NOMO-1 treated with DMSO at 0.1 percent for 48 hours (cell line): ENCODE measurements around the gene TLE7.
A peak's percentile ranks its signal among the peaks of the same experiment; 100 is the strongest.

Experiments
- DNase-seq: peaks from one replicate; lab custom pipeline; 2025; ENCODE audit not compliant: unreplicated experiment; lab: John Stamatoyannopoulos, UW

The TLE7 gene

DNA sequence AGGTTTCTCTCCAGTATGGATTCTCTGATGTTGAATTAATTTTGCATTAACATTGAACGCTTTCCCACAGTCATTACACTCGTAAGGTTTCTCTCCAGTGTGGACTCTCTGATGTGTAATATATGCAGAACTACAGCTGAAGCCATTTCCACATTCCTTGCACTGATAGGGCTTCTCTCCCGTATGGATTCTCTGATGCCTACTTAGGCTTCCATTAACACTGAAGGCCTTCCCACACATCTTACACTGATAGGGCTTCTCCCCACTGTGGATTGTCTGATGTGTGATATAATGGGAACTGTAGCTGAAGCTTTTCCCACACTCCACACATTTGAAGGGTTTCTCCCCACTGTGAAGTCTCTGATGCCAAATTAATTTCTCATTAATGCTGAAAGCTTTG is 7.2 kb upstream of the TLE7 start:
- no peak for DNase-seq

DNA sequence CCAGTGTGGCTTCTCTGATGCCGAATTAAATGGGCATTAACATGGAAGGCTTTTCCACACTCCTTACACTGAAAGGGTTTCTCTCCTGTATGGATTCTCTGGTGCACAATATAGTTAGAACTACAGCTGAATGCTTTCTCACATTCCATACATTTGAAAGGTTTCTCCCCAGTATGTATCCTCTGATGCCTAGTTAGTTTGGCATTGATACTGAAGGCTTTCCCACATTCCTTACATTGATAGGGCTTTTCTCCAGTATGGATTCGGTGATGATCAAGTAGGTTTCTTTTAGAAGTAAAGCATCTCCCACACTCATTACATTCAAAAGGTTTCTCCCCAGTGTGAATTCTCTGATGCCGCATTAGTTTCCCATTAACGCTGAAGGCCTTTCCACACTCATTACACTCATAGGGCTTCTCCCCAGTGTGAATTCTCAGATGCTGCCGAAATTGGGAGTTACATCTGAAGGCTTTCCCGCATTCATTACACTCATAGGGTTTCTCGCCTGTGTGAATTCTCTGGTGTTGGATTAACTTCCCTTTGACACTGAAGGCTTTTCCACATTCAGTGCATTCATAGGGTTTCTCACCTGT is 6.5 kb upstream of the TLE7 start:
- no peak for DNase-seq

DNA sequence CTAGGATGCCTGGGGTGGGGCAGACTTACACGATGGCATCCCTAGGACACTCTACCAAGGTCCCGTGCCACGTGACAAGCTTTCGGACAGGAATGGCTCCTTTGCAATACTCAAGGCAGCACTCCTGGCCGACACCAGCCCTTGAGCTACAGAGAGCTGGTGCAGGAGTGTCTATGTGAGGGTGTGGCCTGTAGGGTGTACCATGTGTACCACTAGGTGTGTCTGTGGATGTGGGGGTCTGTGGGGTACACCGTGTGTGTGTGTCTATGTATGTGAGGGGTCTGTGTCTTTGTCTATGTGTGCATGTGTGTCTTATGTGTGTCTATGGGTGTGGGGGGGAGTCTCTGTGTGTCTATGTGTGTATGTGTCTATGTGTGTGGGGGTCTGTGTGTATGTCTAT is 1.9 kb upstream of the TLE7 start:
- no peak for DNase-seq

DNA sequence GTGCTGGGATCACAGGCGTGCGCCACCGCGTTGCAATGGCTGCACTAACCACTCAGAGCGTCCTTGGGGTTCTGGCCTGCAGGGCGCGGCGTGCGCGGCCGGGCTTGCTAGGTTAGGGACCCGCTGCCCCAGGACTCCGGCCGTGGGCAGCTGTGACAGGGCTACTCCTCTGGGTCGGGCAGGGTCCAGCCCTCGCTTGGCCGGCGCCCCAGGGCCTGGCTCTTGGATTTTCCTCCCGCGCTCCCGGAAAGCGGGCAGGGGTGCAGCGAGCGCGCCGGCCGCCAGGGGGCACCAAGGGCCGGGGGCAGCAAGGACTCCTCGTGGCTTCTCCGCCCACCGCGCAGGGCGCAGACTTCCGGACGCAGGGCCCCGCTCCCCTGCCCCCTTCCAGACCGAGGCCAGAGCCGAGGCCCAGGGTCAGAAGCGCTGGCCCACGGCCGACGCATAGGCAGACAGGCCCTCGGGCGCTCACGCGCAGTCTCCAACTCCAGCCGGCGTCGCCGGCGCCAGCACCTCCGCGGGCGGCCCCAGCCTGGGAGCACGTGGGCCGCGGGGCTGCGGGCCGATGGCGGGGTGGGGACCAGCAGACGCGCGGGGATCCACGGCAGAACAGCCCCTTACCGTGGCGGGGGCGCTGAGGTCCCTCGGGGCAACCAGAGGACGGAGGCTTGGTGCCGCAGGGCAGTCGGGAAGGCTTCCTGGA is 355 bp downstream of the TLE7 start:
- no peak for DNase-seq

DNA sequence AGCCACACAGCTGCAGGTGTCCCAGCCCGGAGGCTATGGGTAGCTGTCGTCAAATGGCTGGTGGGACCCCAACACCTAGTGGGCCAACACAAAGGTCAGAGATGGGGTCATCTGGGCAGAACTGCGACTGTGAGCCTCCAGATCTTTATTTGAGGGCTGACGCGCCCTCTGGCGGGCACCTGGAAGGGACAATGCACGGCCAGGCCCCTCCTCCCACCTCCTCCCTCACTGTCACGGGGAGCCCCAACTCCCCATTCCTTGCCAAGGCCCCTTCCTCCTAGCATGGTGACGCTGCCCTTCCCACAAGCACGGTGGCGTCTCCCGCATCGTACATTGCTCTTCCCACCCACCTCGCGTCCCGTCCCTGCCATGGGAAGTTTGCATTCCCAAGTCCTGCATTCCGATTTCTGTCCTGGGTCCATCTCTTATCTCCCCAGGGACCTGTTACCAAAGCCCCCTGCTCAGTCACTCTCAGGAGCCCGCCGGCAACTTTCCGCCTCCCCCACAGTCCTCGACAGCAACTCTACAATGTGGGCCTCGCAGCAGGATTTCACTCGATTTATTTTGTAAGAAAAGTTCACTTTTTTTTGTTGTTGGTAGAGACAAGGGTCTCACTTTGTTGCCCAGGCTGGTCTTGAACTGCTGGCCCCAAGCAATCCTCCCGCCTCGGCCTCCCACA is 1.0 kb downstream of the TLE7 start:
- no peak for DNase-seq

DNA sequence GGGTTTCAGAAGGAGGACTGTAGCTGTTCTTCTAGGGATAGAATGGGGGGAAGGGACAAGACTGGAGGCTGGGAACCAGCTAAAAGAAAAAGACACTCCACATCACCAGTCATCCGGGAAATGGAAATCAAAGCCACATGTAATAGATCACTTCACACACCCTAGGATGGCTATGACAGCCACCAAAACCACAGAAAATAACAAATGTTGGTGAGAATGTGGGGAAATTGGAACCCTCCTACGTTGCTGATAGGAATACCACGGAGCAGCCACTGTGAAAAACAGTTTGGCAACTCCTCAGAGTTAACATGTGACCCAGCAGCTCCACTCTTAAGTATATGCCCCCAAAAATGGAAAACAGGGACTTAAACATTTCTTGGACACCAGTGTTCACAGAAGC is 2.3 kb downstream of the TLE7 start:
- no peak for DNase-seq

DNA sequence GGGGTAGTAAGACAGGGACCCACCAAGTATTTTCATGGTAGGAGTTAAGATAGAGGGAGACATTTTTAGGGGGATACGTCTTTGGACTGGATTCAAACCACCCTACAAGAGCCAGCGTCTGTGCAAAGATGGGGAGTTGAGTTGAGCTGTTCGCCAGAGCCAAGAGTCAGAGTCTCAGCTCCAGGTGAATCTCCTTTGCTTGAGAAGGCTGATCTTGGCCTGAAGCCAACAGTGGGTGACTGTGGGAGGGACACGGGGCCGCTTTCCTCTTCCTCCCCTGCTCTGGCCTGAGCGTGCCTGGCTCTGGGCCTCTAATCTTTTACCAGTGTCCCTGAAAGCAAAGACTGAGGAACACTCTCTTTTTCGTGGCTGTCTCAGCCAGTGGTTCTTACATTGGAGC is 5.4 kb downstream of the TLE7 start:
- no peak for DNase-seq

DNA sequence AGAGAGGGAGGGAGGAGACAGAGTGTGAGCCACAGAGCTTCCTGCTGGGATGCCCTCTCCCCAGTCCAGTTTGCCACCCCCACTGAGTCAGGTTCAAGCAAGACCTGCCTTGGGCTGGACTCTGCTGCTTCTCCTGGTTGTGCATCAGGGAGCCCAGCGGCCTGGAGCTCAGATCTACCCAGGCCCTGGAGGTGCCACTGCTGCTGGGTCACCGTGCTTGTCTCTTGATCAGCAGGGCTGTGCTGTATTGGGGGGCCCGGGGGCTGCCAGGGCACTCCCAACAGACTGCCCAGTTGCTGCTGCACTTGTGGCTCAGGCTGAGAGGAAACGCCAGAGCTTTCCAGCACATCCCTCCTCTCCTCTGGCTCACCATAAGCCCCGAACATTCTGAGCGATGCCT is 8.9 kb downstream of the TLE7 start:
- DNase-seq, result no peak

DNA sequence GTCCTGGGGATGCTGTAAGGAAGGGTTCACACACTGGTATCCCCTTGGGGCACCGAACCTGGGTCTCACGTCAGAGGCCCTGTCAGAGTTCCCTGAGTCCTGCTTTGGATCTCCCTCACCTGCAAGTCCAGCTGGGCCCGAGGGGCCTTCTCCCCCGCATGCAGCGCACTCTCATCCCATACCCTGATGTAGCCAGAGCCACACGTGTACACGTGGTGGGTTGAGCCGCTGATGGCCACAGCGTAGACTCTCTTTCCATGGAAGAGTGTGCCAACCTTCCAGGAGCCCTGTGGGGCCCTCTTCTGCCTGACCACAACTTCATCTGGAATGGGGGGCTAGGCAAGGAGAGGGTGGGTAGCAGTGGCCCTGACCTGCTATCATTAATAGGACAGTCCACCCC is 9.9 kb downstream of the TLE7 start:
- DNase-seq, result no peak

DNA sequence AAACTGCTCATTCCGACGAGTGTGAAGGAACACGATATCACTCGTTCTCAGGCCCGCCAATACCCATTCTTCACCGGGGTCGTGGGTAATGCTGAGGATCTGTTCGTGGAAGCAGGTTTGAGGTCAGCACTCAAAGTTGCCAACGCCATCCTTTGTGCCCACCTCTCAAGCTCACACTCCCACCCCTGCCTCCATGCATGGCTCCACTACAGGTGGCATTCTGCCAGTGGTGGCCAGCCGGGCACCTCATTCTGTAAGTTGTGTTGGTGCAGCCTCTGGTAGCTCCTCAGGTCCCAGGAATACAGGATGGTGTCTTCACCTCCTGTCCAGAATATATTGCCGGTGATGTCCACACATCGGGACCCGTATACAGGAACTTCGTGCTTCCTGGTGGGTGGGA is 10.7 kb downstream of the TLE7 start:
- DNase-seq, result no peak

DNA sequence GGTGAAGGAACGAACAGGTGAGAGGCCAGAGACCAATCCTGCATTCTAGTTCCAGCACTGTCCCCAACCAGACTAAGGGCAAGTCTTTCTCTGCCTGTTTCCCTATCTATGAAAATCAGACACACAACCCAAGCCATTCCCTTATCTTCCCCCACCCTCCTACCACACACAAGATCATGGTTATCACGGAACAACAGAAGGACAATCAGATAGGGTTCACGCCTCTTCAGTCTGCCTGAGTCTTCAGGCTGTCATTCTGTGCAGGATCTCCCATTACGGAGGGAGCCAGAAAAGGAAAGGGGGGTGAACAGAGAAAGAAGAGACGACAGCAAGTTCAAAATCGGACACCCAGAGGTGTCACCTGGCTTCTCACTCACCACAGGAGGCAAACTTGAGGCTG is 11.1 kb downstream of the TLE7 start:
- DNase-seq, result no peak

DNA sequence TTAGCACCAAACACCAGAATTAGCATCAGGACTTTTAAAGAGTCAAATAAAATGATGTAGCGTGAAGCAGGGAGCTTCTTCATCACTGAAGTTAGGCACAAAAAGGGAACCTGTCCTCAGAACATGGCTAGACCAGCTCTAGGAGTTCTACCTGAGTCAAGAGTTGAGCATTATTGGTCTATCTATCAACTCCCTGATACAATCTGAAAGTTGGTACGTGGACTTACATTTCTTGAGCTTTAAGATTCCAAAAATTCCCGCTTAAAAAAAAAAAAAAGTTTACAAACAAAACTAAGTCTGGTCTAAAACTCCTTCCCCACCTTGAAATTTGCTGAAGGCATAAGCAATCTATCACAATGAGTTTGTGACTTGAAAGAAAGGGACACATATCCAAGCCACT is 12.3 kb downstream of the TLE7 start:
- DNase-seq, result no peak

DNA sequence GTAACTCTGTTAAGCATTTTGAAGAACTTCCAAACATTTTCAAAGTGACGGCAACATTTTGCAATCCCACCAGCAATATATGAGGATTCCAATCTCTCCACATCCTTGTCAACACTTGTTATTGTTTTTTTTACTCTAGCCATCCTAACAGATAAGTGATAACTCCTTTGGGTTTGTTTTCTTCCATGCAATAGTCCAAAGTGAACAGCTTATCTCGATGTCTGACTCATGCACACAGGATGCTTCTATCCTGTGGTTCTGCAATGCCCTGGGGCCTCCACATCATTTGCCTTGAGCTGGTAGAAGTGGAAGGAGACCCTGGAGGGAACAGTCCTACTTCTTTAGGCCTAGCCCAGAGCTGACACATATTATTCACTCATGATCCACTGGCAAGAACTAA is 13.0 kb downstream of the TLE7 start:
- no peak for DNase-seq

DNA sequence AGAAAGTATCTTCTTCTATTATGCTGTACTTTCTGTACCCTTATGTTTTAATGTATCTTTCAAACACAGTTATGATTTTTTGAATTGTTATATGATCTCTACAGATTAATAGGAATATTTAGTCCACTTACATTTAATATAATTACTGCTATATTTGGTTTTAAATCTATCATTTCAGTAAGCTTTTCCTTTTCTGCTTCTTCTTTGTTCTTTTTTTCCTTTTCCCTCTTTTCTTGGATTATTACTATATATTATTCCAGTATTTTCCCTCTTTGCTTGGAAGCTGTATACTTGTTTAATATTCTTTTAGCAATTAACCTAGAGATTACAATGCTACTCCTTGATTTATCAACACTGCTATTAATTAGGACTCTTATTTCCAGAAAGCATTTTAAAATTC is 13.5 kb downstream of the TLE7 start:
- DNase-seq, result no peak

DNA sequence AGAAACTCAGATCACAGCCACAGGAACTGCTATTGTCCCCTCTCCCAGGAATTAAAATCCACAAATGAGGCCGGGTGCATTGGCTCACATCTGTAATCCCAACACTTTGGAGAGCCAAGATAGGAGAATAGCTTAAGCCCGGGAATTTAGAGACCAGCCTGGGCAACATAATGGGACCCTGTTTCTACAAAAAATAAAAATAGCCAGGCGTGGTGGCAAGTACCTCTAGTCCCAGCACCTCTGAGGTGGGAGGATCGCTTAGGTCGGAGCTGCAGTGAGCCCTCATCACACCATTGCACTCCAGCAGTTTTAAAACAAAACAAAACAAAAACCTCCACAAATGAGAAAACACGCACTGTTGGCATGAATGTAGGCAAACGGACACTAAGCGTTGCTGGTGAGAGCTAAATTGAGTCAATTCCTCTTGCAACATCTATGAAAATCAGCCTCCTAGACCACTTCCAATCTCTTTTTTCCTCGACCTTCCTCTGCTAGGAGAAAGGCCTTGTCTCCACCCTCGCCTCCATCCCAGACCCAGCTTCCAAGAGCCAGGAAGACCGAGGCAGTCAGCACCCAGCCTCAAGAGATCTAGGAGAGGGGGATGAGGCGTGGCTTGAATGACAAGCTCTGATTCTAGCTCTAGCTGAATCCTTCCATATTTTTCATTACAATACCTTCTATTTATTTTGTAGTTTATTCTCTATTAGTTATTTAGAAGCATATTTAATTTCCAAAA is 14.8 kb downstream of the TLE7 start:
- DNase-seq, result no peak

DNA sequence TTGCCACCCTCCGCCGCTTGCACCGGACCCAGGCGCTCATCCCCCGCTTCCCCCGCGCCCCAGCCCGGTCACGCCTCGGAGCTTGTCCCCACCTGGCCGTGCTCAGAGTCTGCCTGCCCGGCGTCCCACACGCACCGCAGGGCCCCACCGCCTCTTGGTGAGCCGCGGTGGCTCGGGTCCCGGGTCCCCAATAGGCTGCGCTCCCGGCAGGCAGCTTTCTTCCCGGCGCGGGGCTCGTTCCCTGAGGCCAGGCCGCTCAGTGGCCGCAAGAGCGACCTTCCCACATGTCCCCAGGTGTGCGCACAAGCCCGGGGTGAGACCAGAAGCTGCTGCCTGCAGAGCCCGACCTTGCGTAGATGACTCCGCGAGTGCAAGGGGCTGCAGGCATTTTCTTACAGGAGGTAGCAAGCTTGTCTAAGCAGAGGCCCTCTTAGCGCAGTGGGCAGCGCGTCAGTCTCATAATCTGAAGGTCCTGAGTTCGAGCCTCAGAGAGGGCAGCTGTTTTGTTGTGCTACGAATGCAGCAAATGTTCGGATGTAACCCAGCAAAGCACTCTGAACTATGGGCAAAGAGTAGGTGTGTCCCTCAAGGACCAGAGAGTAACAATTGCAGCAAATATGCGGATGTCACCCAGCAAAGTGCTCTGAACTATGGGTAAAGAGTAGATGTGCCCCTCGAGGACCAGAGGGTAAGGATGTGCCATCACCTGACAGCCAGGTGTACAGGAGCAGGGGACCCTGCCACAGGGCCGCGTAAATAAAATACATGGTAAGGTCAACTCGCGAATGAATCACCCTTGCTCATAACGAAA is 15.6 kb downstream of the TLE7 start:
- DNase-seq, result no peak

DNA sequence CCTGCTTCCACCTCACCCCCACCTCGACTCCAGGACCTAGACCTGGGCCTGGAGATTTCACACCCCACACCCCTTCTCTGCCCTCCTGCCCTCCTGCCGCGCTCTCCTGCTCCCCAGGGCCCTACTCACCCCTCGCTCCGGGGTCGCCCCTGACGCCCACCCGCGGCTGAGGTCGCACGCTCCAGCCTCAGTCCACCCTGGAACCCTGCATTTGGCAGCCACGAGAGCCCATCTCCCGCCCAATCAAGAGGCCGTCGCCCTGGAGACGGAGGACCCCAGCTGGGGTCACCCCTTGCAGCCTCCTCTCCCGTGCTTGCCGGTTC is 16.1 kb downstream of the TLE7 start:
- DNase-seq, result no peak

DNA sequence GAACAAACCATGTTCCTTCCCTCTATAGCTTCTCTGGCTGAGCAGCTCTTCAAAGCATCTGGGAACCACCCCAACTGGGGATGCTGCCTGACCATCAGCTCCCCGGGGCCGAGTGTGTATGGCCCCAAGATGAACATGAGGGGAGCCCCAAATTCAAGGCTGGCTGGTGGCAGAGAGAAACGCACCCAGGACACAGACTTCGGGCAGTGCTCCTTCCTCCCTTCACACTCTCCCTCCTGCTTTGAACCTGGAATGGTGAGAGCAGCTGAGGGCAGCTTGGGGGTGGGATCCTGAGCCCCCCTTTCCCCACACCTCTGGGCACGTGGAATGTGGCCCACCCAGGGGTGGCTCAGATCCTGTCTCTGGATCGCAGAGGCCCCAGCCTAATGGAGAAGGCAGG is 17.2 kb downstream of the TLE7 start:
- DNase-seq, result no peak

DNA sequence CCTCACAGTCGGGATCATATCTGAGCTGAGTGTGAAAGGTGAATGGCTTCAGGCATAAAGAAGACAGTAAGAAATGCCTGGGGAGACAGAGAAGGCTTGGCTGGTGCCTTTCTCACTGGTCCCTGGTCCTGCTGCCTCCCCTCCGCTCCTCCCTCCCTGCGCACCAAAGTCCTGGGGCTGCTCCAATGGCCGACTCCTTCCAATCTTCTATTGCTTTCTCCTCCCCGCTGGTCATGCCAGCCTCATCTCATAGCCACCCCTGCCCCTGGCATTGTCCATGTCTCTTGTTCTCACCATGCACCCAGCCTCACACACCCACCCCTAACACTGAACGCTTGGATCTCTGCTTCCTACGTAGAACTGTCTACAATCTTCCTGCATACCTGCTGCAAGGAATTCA is 18.0 kb downstream of the TLE7 start:
- DNase-seq, result no peak

DNA sequence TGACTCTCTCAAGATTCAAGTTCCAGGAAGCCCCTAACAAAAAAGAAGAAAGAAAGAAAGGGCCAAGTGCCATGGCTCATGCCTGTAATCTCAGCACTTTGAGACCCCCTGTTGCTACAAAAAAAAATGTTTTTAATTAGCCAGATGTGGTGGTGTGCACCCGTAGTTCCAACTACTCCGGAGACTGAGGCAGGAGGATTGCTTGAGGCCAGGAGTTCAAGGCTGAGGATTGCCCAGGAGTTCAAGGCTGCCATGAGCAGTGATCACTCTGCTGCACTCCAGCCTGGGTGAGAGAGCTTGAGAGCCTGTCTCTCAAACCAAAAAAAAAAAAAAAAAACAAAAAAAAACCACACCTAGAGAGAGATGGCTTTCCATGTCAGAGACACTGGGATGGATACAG is 18.8 kb downstream of the TLE7 start:
- DNase-seq, result no peak

DNA sequence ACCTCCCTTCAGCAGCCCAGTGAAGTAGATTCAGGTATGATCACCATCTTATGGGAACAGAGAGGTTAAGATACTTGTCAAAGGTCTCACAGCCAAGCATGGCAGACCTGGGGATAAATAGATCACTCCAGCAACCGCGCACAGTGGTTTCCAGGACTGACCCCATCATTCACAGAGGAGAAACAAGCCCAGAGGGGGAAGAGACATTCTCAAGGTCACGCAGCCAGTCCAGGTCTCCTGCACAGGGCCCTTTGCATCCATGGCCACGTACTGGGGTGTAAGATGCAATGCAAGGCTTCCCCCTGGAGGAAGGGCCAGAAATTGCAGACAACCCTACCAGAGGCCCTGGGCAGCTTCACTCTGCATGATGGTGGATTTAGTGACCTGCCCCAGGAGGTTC is 19.9 kb downstream of the TLE7 start:
- DNase-seq, result peak; percentile 0
